ENCODE data around the gene EMP2.

DNA sequence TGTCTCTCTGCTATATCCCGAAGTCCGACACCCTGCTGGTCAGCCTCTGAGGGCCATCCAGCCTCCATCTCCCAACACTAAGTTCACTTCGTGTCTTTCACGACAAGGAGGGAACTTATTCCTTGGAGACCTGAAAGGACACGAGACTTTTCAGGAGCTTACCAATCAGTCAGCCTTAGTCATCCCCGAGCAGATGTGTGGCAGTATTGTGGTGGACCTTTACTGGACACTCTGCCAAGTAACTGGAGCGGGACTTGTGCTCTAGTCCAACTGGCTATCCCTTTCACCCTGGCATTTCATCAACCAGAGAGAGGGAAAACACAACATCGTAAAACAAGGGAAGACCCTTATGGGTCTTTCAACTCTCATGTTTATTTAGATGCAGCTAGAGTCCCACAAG, 87.1 kb downstream of the EMP2 start:
- TF ChIP-seq, protein P1, sequence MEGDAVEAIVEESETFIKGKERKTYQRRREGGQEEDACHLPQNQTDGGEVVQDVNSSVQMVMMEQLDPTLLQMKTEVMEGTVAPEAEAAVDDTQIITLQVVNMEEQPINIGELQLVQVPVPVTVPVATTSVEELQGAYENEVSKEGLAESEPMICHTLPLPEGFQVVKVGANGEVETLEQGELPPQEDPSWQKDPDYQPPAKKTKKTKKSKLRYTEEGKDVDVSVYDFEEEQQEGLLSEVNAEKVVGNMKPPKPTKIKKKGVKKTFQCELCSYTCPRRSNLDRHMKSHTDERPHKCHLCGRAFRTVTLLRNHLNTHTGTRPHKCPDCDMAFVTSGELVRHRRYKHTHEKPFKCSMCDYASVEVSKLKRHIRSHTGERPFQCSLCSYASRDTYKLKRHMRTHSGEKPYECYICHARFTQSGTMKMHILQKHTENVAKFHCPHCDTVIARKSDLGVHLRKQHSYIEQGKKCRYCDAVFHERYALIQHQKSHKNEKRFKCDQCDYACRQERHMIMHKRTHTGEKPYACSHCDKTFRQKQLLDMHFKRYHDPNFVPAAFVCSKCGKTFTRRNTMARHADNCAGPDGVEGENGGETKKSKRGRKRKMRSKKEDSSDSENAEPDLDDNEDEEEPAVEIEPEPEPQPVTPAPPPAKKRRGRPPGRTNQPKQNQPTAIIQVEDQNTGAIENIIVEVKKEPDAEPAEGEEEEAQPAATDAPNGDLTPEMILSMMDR (IDR thresholded peaks at IDR 0.05 in 8 of 11, conservative IDR thresholded peaks at IDR 0.05 in 3 of 11), result no peak
- no peak for TF ChIP-seq POLR2AphosphoS5 (IDR thresholded peaks at IDR 0.05)

Measured in spleen (tissue), 7 donors.